ENCODE results near the gene BRD8. TPM values are rescaled to one million over a fixed set of nuclear protein-coding genes. Genes with fewer than 3 reads are reported as not detected.

The BRD8 gene
- total and polyA plus RNA-seq, 4 donors: 23.3 to 80.1 (median 33.5) TPM

DNA sequence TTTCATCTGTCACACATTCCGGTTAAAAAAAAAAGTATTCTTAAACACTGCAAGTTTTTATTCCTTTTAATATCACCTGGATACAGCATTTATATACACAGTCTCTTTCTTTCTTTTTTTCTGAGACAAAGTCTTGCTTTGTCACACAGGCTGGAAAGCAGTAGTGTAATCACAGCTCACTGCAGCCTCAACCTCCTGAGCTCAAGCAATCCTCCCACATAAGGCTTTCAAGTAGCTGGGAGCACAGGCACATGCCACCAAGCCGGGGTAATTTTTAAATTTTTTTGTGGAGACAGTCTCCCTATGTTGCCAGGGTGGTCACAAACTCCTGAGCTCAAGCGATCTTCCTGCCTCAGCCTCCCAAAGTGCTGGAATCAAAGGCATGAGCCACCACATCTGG lies 14.4 kb upstream of the BRD8 start:
- Histone ChIP-seq H3K36me3 (ENCODE audit: control insufficient read depth in 4 of 4, insufficient read depth in 4 of 4, low read length in 4 of 4) (peaks cover 21 to 42% (median 32%) of the 10 kb centered on the region in 4 donors), H3K4me3 (no peak overlapping the region), H3K27ac (ENCODE audit: low read depth in 1 of 2, low read length in 1 of 2) (no peak overlapping the region), H3K9ac (ENCODE audit: insufficient read depth in 1 of 2, low read length in 2 of 2) (no peak overlapping the region), H3K9me3 (ENCODE audit: control insufficient read depth in 4 of 4, insufficient read depth in 3 of 4, low read length in 3 of 4) (no peaks in the 10 kb centered on the region), H3K4me1 (ENCODE audit: control insufficient read depth in 5 of 5, insufficient read depth in 5 of 5, low read length in 5 of 5) (no peaks in the 10 kb centered on the region), H3K27me3 (ENCODE audit: control insufficient read depth in 3 of 3, insufficient read depth in 3 of 3, low read length in 2 of 3) (no peaks in the 10 kb centered on the region)
- no peak for TF ChIP-seq CTCF (IDR thresholded peaks at IDR 0.05; ENCODE audit: control extremely low read depth, extremely low read depth)
- 95 to 97% methylated on average over 3 of the region's 3 CpGs for WGBS, 2 donors
- DNase-seq (no peak), ATAC-seq (ENCODE audit: insufficient read depth, low FRiP score) (no peak)

DNA sequence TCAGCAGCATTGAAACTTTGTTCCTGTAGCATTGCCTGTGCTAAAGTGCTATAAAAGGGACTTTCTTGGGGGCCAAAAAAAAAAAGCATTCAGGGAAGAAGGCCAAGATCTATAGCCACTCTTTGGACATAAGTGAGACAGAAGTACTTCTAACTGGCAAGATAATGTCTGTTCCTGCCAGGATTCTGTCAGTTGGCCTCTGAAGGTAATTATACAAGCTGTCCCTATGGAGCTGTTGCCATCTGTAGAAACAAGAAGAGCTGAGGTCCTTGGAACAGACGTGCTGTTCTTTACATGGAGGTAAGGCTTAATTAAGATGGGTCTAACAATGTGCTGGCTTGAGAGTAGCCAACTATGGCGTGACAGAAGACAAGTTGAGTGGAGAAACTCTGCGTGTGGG lies 10.2 kb upstream of the BRD8 start:
- no peaks in the 10 kb centered on the region for H3K27me3 ChIP-seq (ENCODE audit: control insufficient read depth in 3 of 3, insufficient read depth in 3 of 3, low read length in 2 of 3)
- no peak for TF ChIP-seq CTCF (IDR thresholded peaks at IDR 0.05; ENCODE audit: control extremely low read depth, extremely low read depth)
- DNase-seq (peak in 1 of 3 donors; percentile 4), ATAC-seq (ENCODE audit: insufficient read depth, low FRiP score) (no peak)
- peaks cover 31 to 50% (median 36%) of the 10 kb centered on the region in 4 donors for H3K36me3 ChIP-seq (ENCODE audit: control insufficient read depth in 4 of 4, insufficient read depth in 4 of 4, low read length in 4 of 4)
- H3K4me1 ChIP-seq (ENCODE audit: control insufficient read depth in 5 of 5, insufficient read depth in 5 of 5, low read length in 5 of 5): no peaks in the 10 kb centered on the region
- no peak overlapping the region for H3K27ac ChIP-seq (ENCODE audit: low read depth in 1 of 2, low read length in 1 of 2)
- no peak overlapping the region for H3K9ac ChIP-seq (ENCODE audit: insufficient read depth in 1 of 2, low read length in 2 of 2)
- 88 to 91% methylated on average over 3 of the region's 3 CpGs for WGBS, 2 donors
- H3K4me3 ChIP-seq: no peak overlapping the region
- H3K9me3 ChIP-seq (ENCODE audit: control insufficient read depth in 4 of 4, insufficient read depth in 3 of 4, low read length in 3 of 4): no peaks in the 10 kb centered on the region

DNA sequence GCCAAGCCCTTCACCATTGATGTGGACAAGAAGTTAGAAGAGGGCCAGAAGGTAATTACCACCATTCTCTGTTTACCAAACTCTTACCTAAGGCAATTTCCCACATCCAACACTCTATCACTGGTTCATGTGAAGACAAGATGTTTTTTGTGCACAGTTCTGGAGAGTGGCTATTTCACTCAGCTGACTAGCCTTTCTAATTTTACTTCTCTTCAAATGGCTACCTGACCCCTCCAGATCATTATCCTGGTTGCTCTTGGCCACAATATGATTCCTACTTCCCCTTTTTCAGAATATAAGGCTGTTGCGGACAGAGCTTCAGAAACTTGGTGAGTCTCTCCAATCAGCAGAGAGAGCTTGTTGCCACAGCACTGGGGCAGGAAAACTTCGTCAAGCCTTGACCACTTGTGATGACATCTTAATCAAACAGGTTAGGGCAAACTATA lies 7.6 kb upstream of the BRD8 start:
- Histone ChIP-seq H3K27me3 (ENCODE audit: control insufficient read depth in 3 of 3, insufficient read depth in 3 of 3, low read length in 2 of 3) (no peaks in the 10 kb centered on the region), H3K27ac (ENCODE audit: low read depth in 1 of 2, low read length in 1 of 2) (no peak overlapping the region), H3K4me3 (no peak overlapping the region), H3K9me3 (ENCODE audit: control insufficient read depth in 4 of 4, insufficient read depth in 3 of 4, low read length in 3 of 4) (no peaks in the 10 kb centered on the region), H3K9ac (ENCODE audit: insufficient read depth in 1 of 2, low read length in 2 of 2) (no peak overlapping the region), H3K36me3 (ENCODE audit: control insufficient read depth in 4 of 4, insufficient read depth in 4 of 4, low read length in 4 of 4) (peaks cover 21 to 58% (median 34%) of the 10 kb centered on the region in 4 donors), H3K4me1 (ENCODE audit: control insufficient read depth in 5 of 5, insufficient read depth in 5 of 5, low read length in 5 of 5) (no peaks in the 10 kb centered on the region)
- TF ChIP-seq CTCF (IDR thresholded peaks at IDR 0.05; ENCODE audit: control extremely low read depth, extremely low read depth): no peak
- no peak for DNase-seq
- no peak for ATAC-seq (ENCODE audit: insufficient read depth, low FRiP score)
- 24 to 52% methylated on average over 2 of the region's 2 CpGs for WGBS, 2 donors

GRCh38 chr5:138182808-138183207 lies 4.4 kb upstream of the BRD8 start:
- Histone ChIP-seq H3K9ac (ENCODE audit: insufficient read depth in 1 of 2, low read length in 2 of 2) (no peak overlapping the region), H3K9me3 (ENCODE audit: control insufficient read depth in 4 of 4, insufficient read depth in 3 of 4, low read length in 3 of 4) (no peaks in the 10 kb centered on the region), H3K27me3 (ENCODE audit: control insufficient read depth in 3 of 3, insufficient read depth in 3 of 3, low read length in 2 of 3) (no peaks in the 10 kb centered on the region), H3K36me3 (ENCODE audit: control insufficient read depth in 4 of 4, insufficient read depth in 4 of 4, low read length in 4 of 4) (peaks cover 11 to 44% (median 29%) of the 10 kb centered on the region in 4 donors), H3K27ac (ENCODE audit: low read depth in 1 of 2, low read length in 1 of 2) (no peak overlapping the region), H3K4me3 (no peak overlapping the region), H3K4me1 (ENCODE audit: control insufficient read depth in 5 of 5, insufficient read depth in 5 of 5, low read length in 5 of 5) (peaks cover 0 to 17% (median 0%) of the 10 kb centered on the region in 5 donors)
- ATAC-seq (ENCODE audit: insufficient read depth, low FRiP score): no peak
- no peak for TF ChIP-seq CTCF (IDR thresholded peaks at IDR 0.05; ENCODE audit: control extremely low read depth, extremely low read depth)
- no peak for DNase-seq
- WGBS, 2 donors: 93 to 95% methylated on average over 6 of the region's 6 CpGs

Data from lung (tissue), 12 donors.